HG02885 (cell line): ENCODE measurements around the gene PMM2.
"Not testable (repeated sequence)": the region's sequence is repeated elsewhere in the genome, so short reads cannot be mapped to it uniquely, and the experiment has no call there.

Experiments used
- ATAC-seq: cut with Tn5 transposase; IDR thresholded peaks from one replicate; pipeline ENCODE4 v1.9.1; 2021; ENCODE audit warnings: mild to moderate bottlenecking; ENCODE audit not compliant: unreplicated experiment, poor library complexity

PMM2 gene

GRCh38 chr16:8777217-8777616 lies 20.4 kb upstream of the PMM2 start:
- ATAC-seq, result no peak

- no peak for ATAC-seq
These were observed 15.8 kb upstream of the PMM2 start for GRCh38 chr16:8781797-8782196.

- ATAC-seq, result no peak
These were observed 15.0 kb upstream of the PMM2 start for GRCh38 chr16:8782673-8783072.

DNA sequence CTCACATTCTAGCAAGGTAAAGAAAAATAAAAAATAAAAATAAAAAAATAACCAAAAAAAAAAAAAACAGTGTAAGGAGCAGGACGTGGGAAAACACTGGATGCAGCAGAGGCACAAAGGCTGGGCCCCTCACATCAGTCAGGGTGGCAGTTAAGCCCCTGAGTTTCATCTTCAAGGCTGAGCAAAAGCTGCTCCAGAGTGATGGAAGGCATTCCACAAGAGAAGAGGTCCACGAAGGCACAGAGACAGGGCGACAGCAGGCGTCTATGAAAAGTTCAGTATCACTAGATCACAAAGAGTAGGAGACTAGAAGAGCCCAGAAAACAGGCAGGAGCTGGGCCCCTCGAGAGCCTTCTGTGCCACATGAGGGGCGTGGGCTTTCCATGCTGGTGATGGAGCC lies 12.2 kb upstream of the PMM2 start:
- no peak for ATAC-seq

DNA sequence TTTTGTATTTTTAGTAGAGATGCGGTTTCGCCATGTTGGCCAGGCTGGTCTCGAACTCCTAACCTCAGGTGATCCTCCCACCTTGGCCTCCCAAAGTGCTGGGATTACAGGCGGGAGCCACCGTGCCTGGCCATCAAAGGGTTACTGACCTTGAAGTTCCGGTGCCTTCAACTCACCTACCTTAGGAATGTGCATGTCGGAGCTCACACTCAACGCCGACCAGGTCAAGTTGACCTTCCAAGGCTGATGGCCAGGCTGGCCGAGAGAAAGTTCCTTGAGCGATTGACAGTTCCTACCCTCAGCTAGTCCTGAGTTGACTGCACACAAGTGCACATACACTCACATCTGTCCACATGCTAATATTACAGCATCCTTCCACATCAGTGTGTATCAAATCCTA lies 11.3 kb upstream of the PMM2 start:
- not testable (repeated sequence) for ATAC-seq

DNA sequence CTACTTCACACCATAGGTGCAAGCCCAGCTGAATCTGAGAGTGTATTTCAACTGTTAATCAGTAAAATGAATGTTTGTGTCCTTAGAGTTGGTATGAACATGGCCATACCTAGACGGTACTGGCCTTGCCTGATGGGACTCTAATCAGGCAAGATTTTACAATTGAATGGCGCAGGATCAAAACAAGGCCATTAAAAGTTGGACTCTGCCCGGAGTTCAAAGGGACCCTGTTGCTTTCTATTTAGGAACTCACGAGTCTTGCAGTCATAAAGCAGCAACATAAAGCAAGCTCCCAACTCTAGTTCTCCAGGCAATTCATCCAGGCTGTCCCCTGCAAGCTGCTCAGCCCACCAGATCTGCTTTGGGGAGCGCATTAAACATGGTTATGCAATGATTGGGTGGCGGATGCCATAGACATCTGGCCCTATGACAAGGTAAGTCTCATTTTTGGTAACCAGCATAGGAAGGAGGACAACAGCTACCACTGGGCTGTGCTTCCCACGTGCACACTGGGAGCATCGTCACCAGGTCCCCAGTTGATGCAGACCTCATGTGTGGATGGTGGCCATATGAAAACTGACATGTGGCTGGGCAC lies 9.0 kb upstream of the PMM2 start:
- ATAC-seq, result no peak

- no peak for ATAC-seq
These were observed 2.5 kb upstream of the PMM2 start for GRCh38 chr16:8795091-8795490.

DNA sequence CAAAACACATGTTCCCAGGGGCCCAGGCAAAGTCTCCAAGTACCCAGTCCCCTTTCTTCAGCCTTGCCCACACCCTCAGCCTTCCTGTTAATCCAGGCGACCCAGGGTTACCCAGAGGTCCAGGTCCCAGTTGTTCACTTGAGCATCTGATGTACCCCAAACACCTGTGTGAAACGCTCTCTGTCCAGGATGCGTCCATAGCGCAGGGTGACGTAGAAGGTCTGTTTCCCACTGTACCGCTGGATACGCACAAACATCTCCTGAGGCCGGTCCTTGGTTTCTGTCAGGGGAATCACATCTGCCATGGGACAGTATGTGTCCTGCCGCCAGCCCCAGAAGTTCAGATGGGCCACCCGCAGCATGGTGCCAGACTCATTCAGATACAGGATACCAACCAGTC lies 1.8 kb upstream of the PMM2 start:
- no peak for ATAC-seq

- peak; percentile 0 for ATAC-seq
These were observed 923 bp upstream of the PMM2 start for GRCh38 chr16:8796469-8797363.

GRCh38 chr16:8798174-8798527 lies 512 bp downstream of the PMM2 start:
- peak; percentile 1 for ATAC-seq

GRCh38 chr16:8798535-8799157 lies 1.0 kb downstream of the PMM2 start:
- ATAC-seq, result no peak

- ATAC-seq, result no peak
These were observed 4.1 kb downstream of the PMM2 start for GRCh38 chr16:8801701-8802100.

DNA sequence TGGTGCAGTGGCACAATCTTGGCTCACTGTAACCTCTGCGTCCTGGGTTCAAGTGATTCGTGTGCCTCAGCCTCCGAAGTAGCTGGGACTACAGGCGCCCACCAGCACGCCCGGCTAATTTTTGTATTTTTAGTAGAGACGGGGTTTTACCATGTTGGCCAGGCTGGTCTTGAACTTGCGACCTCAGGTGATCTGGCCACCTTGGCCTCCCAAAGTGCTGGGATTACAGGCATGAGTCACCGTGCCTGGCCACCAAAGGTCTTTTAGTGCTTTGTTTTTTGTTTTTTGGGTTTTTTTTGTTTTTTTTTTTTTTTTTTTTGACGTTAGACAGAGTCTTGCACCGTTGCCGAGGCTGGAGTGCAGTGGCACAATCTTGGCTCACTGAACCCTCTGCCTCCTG lies 6.1 kb downstream of the PMM2 start:
- ATAC-seq, result not testable (repeated sequence)

DNA sequence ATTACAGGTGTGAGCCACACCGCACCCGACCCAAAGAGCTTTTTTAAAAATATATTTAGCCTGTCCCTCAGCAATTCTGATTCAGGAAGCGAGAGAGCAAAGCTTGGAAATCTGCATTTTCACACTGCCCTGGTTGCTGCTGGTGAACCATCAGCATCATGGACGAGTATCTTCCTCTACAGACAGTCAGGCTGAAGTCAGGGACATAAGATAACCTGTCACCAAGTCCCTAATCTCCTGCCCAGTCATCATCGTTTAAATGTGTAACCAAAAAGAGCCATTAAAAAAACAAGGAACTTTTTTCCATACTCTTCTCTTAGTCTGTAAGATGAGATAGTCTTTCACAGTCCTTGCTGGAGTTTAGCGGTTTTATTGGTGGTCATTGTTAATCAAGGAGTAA lies 6.7 kb downstream of the PMM2 start:
- no peak for ATAC-seq

GRCh38 chr16:8806272-8806983 lies 8.8 kb downstream of the PMM2 start:
- ATAC-seq, result no peak

DNA sequence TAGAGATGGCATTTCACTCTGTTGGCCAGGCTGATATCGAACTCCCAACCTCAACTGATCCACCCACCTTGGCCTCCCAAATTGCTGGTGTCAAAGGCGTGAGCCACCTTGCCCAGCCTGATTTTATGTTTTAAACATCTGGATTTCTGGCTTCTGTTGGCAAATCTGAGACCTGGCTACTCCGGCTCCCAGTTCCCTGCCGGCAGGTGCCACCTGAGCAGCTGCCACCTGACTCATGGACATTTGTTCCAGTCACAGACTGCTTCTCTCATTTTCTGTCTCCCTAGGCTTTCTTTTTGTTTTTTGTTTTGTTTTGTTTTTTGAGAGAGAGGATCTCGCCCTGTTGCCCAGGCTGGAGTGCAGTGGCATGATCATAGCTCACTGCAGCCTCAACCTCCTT lies 9.6 kb downstream of the PMM2 start:
- ATAC-seq, result no peak

DNA sequence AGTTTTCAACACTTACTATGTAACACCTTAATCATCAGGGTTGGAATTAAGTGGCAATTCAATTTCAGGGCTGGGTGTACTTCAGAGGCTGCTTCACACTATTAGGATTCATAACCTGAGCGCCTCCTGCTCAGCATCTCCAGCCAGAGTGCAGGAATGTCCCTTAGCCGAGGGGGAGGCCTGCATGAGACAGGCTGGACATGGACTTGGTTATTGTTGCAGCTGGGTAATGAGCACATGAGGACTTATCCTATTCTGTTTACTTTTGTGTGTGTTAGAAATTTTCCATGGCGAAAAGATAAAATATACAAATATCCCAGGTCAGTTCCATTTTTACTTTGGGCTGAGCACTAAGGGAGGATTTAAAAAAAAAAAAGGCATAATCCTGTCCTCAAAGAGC lies 10.4 kb downstream of the PMM2 start:
- ATAC-seq, result no peak

DNA sequence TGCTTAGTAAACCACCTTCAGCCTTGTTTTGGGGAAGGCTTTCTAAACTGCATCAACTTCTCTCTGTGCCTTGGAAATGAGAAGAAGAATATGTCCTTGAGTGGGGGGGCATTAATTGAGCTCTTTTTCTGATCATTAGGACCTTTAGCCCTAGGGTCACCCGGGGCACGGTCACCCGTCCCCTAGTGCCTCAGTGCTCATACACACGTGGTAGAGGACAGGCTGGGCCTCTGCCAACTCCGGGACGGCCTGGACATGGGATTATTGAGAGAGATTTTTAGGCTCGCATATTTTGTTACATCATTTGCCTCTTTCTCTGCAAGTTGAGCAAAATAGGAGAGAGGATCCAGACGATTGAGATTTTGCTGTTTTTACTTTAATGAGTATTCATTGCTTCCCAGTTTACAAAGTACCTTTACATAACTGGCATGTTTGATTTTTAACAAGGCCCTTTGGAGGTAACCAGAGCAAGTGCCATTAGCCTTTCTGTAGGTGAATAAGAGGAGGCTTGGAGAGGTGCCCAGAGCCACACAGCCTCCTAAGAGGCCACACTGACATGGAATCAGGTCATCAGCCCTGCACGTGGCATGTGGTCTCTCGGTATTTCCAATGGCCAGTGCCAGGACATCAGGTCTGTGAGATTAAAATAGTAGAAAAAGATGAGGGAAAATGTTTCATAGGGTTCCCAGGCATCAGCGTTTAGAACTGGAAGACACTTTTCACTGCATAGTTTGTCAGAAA lies 11.1 kb downstream of the PMM2 start:
- no peak for ATAC-seq

DNA sequence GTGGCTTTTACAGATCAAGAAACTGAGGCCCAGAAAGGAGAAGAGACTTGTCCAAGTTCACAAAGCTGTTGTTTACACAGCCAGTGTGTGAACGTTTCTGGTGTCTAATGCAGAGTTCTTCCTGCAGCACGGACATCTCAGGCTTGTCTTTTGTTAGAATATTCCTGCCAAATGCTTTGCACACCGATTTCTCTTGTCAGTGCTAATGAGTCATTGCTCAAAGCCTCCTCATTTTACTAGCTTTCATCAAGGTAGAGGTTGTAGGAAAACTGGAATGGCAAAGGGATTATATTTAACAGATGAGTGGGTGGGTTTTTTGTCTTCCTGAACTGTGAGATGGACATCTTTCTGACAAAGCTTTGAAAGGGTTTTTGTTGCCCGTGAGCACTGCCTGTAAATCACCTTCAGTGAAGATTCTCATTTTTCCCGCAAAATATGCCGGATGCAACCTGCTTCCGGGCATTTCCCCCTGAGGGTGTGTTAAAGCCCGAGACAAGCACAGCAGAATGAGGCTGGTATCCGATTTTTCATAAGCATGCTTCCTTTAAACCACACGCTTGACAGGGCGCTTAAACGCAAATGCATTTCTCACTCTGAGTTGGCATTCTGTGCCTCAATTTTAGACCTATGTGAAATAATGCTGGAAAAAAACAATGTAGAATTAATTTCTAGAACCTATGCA lies 14.7 kb downstream of the PMM2 start:
- ATAC-seq, result no peak
